NCI-H2107 (cell line): ENCODE results near the gene CEACAM4.

Experiments
- DNase-seq: peaks from one replicate; lab custom pipeline; 2025; lab: John Stamatoyannopoulos, UW

The CEACAM4 gene

GRCh38 chr19:41617941-41618730 lies 8.7 kb downstream of the CEACAM4 start:
- DNase-seq = no peak

DNA sequence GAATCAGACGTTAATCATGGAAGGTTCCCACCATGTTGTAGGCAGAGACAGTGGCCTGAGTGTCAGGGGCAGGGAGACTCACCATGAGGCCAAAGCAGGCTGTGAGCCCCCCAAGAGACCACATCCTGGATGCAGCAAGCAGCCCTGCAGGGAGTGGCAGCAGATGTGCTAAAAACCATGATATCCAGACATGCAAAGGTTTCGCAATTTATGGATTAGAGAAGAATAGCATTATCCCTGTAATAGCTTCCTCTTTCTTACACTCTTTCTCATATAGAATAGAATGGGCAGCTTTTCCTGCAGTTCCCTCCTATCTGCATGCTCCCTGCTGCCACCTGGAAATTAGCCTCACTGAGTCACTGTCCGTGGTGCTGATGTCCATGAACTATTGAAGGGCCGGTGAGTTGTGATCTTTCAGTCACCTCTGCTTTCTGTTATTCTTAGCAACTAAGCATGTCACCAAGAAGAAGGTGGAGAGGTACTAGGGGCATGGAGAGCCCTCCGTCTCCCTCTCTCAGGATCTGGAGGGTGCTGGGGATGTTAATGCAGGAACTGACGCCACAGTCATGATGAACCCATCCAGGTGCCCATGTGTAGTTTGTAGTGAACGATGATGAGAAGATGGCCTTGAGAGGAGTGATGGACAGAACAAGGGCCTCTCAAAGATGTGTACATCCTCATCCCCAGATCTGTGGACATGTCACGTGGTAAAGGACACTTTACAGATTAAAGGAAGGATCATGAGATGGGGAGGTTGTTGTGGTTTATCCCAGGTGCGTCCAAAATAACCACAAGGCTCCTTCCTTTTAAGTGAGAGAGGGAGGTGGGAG lies 9.9 kb downstream of the CEACAM4 start:
- no peak for DNase-seq

GRCh38 chr19:41615207-41615606 lies 11.7 kb downstream of the CEACAM4 start:
- DNase-seq = no peak

- no peak for DNase-seq
Observed at GRCh38 chr19:41612483-41612882, 14.4 kb downstream of the CEACAM4 start.

DNA sequence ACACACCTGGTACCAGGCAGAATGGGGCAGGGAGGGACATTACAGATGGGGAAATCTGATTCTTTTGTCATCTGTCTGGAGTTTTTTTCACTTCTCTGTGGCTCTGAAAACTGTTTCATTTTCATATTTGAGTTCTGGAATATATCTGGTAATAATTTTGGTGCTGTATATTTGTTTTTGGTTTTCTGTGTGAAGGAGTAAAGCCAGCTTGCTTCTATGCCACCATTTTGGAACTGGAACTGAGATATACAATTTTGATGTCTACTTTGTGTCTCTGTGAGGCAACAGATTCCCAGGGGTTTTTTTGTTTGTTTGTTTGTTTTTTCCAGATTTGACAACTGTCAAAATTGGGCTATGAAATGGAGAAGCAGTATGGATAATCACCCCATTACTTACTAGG lies 16.1 kb downstream of the CEACAM4 start:
- no peak for DNase-seq

DNA sequence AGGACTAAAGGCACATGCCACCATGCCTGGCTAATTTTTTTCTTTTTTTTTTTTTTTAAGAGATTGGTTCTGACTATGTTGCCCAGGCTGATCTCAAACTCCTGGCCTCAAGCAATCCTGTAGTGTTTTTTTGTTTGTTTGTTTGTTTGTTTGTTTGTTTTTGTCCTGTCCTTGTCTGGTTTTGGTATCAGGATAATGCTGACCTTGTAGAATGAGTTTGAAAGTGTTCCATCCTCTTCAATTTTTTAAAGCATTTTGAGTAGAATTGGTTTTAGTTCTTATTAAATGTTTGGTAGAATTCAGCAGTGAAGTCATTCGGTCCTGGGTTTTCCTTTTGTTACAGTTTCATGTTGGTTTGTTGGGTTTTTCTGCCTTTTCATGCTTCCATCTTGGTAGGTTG lies 19.2 kb downstream of the CEACAM4 start:
- DNase-seq = no peak

DNA sequence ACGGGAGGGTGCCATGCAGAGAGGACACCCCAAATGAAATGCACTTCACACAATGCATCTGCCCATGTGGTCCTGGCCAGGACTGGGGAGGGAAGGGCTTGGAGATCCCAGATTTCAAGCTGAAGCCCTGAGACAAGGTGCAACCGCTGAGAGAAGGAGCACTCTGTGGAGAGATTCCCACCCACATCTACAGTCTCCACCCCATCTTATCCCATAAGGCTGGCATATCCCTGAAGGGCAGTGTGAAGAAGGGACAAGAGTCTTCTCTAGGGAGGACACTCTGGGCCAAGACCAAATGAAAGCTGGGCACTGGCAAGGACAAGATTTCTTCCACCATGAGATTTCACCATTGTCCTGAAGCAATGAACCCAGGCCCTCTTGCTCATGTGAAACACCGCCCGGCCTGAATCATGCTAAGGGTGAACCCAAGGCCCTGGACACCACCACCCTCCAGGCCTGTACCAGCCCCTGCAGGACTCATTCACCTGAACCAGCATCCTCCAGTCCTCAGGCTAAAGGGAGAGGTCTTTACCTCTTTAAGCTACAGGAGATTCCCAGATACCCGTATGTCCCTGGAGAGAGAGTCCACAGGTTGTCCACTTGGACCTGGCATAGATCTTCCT lies 20.5 kb downstream of the CEACAM4 start:
- no peak for DNase-seq

GRCh38 chr19:41604831-41605230 lies 22.0 kb downstream of the CEACAM4 start:
- DNase-seq = no peak

GRCh38 chr19:41601771-41602170 lies 25.1 kb downstream of the CEACAM4 start:
- DNase-seq = no peak

DNA sequence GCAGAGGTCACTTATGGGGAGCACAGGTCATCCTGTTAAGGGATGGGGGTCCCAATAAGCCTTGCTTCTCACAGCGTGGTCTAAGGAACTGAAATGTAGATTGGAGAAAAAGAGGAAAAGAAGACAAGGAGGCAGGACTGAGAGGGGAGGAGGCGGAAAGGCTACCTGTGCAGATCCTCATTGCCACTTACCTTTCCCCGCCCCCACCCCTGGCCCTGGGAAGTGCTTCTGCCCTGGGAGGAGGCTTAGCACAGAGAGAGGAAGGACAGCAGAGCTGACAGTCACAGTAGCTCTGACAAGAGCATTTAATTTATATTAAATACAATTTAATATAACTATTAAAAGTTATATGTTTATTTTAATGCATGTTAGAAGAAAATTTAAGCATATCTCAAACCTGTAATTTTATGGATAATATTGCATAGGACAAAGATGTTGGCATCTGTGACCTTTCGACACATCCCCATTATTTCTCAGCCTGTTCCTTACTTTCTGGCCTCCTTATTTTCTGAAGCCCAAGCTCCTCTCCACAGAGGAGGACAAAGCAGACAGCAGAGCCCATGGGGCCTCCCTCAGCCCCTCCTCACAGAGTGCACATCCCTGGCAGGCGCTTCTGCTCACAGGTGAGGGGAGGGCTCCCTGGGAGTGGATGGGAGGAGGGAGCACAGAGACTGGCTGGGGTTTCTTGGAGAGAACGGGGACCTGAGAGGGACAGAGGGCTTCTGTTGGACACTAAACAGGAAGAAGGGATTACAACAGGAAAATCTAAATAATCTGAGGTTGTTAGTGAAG lies 27.5 kb downstream of the CEACAM4 start:
- no peak for DNase-seq

DNA sequence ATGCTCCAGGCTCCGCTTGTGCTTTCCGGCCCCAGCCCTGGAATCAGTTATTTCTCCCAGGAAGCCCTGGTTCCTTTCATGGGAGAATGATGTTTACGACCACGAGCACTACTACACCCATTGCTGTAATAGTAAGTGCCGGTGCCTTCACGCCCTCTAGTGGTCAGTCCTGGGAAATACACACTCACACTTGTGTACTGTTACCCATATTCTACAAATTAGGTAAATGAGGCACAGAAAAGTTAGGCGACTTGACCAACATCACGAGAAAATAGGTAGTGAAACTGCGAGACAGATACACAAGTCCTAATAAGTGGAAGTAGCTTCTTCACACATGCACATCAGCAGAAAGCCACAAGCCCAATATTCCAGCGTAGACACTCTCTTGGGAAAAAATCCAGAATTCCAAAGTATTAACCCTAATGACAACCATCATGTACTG lies 29.3 kb downstream of the CEACAM4 start:
- DNase-seq = peak; percentile 31

GRCh38 chr19:41595890-41596280 lies 31.0 kb downstream of the CEACAM4 start:
- no peak for DNase-seq

GRCh38 chr19:41595258-41595889 lies 31.5 kb downstream of the CEACAM4 start:
- DNase-seq = peak; percentile 24

DNA sequence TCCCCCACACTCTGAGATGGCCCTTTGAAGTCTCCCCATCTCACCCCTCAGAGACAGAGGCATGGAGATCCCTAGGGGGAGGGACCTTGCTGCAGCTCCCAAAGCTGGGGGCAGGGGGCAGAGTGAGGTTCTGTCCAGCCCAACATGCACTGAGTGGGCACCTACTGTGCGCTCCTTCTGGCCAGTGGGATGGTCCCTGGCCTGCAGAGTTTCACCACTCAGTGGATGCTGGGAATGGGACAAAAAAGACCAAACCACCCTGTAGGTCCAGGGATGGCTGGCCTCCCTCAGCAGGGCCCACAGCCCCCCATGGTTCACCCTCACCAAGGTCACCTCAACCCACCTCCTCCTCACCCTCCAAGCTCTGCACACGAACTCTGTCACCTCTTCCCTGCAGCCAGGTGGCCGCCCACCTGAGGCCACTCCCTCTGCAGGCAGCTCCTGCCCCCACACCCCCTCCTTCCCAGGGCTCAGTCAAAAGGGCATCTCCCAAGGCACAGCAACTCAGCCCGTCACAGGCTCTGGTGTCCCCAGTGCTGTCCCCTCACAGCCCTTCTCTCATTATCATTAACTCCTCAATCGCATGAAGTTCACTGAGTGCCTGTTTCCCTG lies 34.8 kb downstream of the CEACAM4 start:
- no peak for DNase-seq

DNA sequence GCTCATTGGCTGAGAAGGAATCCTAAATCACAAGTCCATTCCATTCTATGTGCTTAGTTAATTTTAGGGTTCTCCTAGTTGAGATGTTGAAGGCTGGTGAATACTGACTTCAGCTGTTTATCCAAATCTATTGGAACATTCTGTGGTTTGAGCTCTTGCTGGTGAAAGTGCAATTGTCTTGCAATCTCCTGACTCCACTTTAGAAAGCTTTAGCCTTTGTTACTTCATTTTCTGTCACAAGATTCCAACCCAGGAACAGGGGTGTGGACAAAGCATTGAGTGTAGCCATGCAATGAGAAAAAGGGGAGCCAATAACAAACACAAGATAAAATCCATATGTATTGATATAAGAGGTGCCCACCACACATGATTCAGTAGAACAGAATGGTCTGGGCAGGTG lies 35.9 kb downstream of the CEACAM4 start:
- DNase-seq = no peak

- no peak for DNase-seq
Observed at GRCh38 chr19:41589371-41589770, 37.5 kb downstream of the CEACAM4 start.

GRCh38 chr19:41588497-41589209 lies 38.2 kb downstream of the CEACAM4 start:
- no peak for DNase-seq

- no peak for DNase-seq
Observed at GRCh38 chr19:41587838-41588210, 39.0 kb downstream of the CEACAM4 start.

DNA sequence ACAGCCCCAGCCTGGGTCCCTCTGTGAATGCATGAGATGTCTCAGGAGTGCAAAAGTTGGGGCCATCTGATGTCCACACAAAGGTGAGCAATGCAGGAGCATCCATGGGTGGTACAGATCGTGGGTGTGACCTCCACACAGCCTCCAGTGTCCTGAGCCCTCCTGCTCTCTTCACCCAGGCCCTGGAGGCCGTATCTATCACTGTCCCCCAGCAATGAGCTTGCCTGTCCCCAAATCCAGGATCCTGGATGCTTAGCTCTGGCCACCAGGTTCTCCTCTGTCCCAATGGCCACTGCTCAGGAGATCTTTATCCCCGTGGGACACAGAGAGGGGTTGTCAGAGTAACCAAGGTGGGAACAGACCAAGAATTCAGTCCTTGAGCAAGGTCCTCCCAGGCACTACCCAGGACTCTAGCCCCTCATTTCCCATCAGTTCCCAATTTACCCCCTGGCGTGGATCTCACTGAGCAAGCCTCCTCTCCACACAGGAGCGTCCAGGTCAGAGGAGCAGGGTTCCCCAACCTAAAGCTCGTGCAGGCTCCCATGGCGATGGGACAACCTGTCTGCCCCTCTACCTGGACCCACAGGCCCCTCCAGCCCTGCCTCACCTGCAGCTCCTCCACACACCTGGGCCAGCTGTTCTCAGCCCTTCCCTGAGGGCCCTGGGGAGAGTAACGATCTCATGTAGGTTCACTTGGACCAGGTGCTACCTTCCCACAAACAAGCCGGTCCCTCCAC lies 39.6 kb downstream of the CEACAM4 start:
- no peak for DNase-seq

GRCh38 chr19:41586064-41586463 lies 40.8 kb downstream of the CEACAM4 start:
- DNase-seq = no peak
